OCI-LY1 (cell line): ENCODE results near the gene ADAMTS3.
"Not testable (repeated sequence)": the region's sequence is repeated elsewhere in the genome, so short reads cannot be mapped to it uniquely, and the experiment has no call there.

Experiments
- EZH2 ChIP-seq: fragments of 200-600 bp; sonication (generic), shearing (Covaris generic); IDR thresholded peaks from 2 replicates; pipeline ENCODE4 v1.8.0; 2017; ENCODE audit warnings: borderline replicate concordance, mixed run types, mild to moderate bottlenecking, antibody characterized with exemption, low read length, moderate library complexity, mixed read lengths
- TF ChIP-seq, protein P1 (sequence below): fragments of 200-600 bp; sonication (generic), shearing (Covaris generic); IDR thresholded peaks from 2 replicates; pipeline ENCODE4 v1.5.1; 2017; ENCODE audit warnings: mild to moderate bottlenecking, antibody characterized with exemption, low read length, moderate library complexity, mixed read lengths

DNA sequence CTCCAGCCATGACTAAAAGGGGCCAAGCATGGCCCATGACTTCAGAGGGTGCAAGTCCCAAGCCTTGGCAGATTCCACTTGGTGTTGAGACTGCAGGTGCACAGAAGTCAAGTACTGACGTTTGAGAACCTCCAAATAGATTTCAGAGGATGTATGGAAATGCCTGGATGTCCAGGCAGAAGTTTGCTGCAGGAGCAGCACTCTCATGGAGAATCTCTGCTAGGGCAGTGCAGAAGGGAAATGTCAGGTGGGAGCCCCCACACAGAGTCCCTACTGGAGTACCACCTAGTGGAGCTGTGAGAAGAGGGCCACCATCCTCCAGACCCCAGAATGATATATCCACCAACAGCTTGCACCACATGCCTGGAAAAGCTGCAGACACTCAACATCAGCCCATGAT is 28.3 kb downstream of the ADAMTS3 start:
- TF ChIP-seq, protein P1, sequence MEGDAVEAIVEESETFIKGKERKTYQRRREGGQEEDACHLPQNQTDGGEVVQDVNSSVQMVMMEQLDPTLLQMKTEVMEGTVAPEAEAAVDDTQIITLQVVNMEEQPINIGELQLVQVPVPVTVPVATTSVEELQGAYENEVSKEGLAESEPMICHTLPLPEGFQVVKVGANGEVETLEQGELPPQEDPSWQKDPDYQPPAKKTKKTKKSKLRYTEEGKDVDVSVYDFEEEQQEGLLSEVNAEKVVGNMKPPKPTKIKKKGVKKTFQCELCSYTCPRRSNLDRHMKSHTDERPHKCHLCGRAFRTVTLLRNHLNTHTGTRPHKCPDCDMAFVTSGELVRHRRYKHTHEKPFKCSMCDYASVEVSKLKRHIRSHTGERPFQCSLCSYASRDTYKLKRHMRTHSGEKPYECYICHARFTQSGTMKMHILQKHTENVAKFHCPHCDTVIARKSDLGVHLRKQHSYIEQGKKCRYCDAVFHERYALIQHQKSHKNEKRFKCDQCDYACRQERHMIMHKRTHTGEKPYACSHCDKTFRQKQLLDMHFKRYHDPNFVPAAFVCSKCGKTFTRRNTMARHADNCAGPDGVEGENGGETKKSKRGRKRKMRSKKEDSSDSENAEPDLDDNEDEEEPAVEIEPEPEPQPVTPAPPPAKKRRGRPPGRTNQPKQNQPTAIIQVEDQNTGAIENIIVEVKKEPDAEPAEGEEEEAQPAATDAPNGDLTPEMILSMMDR: not testable (repeated sequence)
- TF ChIP-seq EZH2: not testable (repeated sequence)
